NK-92 treated with Interleukin-12 subunit alpha and Interleukin-12 subunit beta, amount 100 ng/mL, for 24 hours (cell line): ENCODE results near the gene DENND1B.

Experiments
- DNase-seq: peaks from one replicate; lab custom pipeline; 2025; lab: John Stamatoyannopoulos, UW

DENND1B gene

GRCh38 chr1:197683895-197684553, 91.3 kb downstream of the DENND1B start:
- DNase-seq: no peak

GRCh38 chr1:197683280-197683679, 92.0 kb downstream of the DENND1B start:
- DNase-seq: no peak

- DNase-seq: no peak
Observed at GRCh38 chr1:197680311-197680710, 95.0 kb downstream of the DENND1B start.

- no peak for DNase-seq
Observed at GRCh38 chr1:197677752-197678295, 97.5 kb downstream of the DENND1B start.

- no peak for DNase-seq
Observed at GRCh38 chr1:197677313-197677712, 98.0 kb downstream of the DENND1B start.

GRCh38 chr1:197675583-197676208, 99.6 kb downstream of the DENND1B start:
- DNase-seq: no peak

GRCh38 chr1:197674286-197674685, 101.0 kb downstream of the DENND1B start:
- DNase-seq: no peak

GRCh38 chr1:197673292-197673691, 102.0 kb downstream of the DENND1B start:
- DNase-seq: no peak

GRCh38 chr1:197672347-197672746, 102.9 kb downstream of the DENND1B start:
- no peak for DNase-seq

- DNase-seq: no peak
Observed at GRCh38 chr1:197671920-197672319, 103.4 kb downstream of the DENND1B start.

GRCh38 chr1:197671140-197671539, 104.1 kb downstream of the DENND1B start:
- DNase-seq: no peak

- no peak for DNase-seq
Observed at GRCh38 chr1:197666769-197667285, 108.5 kb downstream of the DENND1B start.

- DNase-seq: no peak
Observed at GRCh38 chr1:197664391-197664790, 110.9 kb downstream of the DENND1B start.

- DNase-seq: no peak
Observed at GRCh38 chr1:197663162-197663953, 111.9 kb downstream of the DENND1B start.

- DNase-seq: no peak
Observed at GRCh38 chr1:197660389-197660788, 114.9 kb downstream of the DENND1B start.

GRCh38 chr1:197659171-197659570, 116.1 kb downstream of the DENND1B start:
- no peak for DNase-seq

- DNase-seq: no peak
Observed at GRCh38 chr1:197649188-197649587, 126.1 kb downstream of the DENND1B start.

- DNase-seq: no peak
Observed at GRCh38 chr1:197638316-197638715, 137.0 kb downstream of the DENND1B start.

- DNase-seq: no peak
Observed at GRCh38 chr1:197637406-197637805, 137.9 kb downstream of the DENND1B start.

- DNase-seq: no peak
Observed at GRCh38 chr1:197633447-197634078, 141.7 kb downstream of the DENND1B start.

- no peak for DNase-seq
Observed at GRCh38 chr1:197632651-197633050, 142.6 kb downstream of the DENND1B start.

- no peak for DNase-seq
Observed at GRCh38 chr1:197632005-197632404, 143.3 kb downstream of the DENND1B start.
